GM18867 (cell line): ENCODE results near the gene TGOLN2.
"Not testable (repeated sequence)": the region's sequence is repeated elsewhere in the genome, so short reads cannot be mapped to it uniquely, and the experiment has no call there.

Source experiments
- ATAC-seq: cut with Tn5 transposase; IDR thresholded peaks from one replicate; pipeline ENCODE4 v1.9.1; 2021; ENCODE audit warnings: mild to moderate bottlenecking, moderate library complexity; ENCODE audit not compliant: unreplicated experiment

TGOLN2 gene

DNA sequence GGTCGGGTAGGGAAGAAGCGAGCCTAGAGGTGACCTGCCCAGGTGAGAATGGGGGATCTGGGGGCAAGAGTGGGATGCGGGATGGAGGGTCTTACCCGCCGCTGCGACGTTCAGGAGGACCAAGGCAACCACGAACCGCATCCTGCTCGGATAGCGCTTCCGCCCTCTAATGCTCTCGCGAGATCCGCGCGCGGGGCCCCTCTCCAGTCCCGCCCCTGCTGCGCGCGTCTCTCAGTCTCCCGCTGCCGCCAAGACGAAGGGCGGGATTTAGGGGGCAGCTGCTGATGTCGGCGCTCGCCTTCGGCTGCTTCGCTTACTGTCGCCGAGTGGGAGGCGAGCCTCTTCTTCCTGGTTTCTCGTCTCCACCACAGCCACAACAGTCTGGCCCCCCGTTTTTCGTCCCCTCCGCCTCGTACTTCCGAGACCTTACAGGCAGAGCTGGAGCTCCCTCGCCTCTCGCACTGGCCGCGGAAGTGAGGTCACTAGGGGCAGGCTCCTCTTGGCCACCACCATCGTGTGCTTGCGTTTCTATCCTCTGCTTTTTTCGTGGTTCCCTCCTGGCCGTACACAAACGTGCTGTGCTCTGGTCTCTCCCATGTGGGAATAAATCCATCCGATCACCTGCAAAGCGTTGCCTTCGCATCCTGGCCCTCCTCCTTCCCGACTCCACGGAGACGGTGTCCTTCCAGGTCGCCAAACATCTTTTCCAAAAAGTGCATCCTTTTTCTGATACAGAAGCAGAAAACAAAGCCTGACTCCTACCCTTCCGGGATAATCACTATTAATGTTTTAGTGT is at the start of gene TGOLN2:
TGOLN2 (minus strand) TSS at position 168 of the 796 bp plus-strand sequence; CDS start at position 141, 27 bp downstream.
- peak; percentile 85 for ATAC-seq

GRCh38 chr2:85377083-85377482 is 49.3 kb upstream of the TGOLN2 start:
- no peak for ATAC-seq

DNA sequence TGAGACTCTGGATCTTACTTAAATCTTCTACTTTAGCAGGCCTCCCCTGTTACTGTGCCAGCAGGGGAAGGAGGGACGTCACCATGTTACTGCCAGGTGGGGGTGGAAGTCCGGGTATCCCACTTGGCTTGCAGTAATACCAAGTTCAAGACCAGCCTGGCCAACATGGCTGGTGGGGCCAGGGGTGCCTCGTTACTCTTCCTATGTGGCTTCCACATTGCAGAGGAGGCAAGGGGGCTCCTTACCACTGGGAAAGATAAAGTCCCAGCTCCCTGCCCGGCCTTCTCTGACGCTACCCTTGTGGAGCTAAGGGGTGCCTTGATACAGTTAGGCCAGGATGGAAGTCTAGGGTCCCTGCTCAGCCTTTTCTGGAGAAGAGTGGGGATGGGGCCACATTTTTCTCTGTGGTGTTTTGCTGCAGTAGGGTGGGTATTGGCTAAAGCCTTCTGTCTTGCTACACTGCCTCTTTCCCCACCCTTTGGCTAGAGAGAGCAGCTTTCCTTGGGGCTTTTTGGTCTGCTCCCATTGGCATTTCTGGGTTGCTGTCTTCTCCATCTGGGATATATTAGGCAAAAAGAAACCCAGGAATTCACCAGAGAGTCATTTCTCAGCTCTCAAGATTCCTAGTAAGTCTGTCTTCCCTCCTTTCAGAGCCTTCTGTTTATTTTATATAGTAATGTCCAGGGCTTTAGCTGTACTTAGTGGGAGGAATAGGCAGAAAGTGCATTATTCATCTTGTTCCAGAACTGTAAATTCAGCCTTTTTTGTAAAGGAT is 48.7 kb upstream of the TGOLN2 start:
- no peak for ATAC-seq

DNA sequence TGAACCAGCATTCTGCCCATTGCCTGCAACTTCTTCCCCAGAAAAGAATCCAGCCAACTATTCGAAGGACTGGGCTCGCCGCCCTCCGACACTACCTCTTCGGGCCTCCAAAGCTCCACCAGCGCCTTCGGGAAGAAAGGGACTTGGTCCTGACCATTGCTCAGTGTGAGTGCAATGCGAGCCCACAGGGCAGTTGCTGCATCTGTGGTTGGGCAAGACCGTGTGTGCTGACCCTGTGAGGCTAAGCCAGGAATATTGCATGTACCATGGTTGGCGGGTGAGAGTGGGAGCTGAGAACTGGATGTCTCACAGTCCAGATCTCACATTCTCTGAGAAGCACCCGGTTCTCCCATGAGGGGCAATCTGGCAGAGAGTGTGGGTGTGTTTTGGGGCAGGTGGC is 43.3 kb upstream of the TGOLN2 start:
- no peak for ATAC-seq

DNA sequence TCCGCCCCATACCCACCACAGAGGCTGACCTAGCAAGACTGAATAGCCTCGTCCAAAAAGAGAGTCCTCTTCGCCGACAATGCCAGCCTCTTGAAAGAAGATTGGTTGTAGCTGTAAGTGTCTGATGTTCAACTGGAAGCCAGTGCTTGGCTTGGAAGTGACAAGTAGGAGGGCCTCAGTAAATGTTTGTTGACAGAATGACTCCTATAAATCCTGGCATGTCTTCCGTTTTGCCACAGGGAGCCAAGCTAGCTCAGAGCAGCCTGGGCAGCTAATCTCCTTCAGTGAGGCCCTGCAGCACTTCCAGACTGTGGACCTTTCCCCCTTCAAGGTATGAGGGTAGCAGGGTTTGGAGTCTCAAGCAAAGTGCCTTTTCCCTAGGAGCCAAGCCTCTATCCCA is 41.7 kb upstream of the TGOLN2 start:
- ATAC-seq: no peak

- ATAC-seq: no peak
Observed at GRCh38 chr2:85368921-85369320, 41.1 kb upstream of the TGOLN2 start.

GRCh38 chr2:85367180-85367579 is 39.4 kb upstream of the TGOLN2 start:
- no peak for ATAC-seq

- not testable (repeated sequence) for ATAC-seq
Observed at GRCh38 chr2:85362653-85363387, 35.0 kb upstream of the TGOLN2 start.

DNA sequence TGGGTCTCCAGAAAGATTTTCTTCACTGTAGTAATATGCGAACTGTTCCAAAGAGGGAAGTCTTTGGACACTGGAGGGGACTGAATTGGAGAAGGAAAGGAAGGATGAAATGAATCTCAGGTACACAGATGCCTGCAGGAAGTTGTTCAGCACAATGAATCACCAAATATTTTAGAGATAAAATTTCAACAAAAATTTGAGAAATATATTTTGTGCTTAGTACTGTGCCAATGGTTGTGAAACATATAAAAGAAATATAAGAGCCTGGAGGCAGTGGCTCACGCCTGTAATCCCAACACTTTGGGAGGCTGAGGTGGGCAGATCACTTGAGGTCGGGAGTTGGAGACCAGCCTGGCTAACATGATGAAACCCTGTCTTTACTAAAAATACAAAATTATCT is 29.9 kb upstream of the TGOLN2 start:
- ATAC-seq: no peak

GRCh38 chr2:85356186-85356585 is 28.4 kb upstream of the TGOLN2 start:
- no peak for ATAC-seq

GRCh38 chr2:85355521-85355920 is 27.7 kb upstream of the TGOLN2 start:
- ATAC-seq: no peak

GRCh38 chr2:85355073-85355410 is 27.3 kb upstream of the TGOLN2 start:
- peak; percentile 5 for ATAC-seq

DNA sequence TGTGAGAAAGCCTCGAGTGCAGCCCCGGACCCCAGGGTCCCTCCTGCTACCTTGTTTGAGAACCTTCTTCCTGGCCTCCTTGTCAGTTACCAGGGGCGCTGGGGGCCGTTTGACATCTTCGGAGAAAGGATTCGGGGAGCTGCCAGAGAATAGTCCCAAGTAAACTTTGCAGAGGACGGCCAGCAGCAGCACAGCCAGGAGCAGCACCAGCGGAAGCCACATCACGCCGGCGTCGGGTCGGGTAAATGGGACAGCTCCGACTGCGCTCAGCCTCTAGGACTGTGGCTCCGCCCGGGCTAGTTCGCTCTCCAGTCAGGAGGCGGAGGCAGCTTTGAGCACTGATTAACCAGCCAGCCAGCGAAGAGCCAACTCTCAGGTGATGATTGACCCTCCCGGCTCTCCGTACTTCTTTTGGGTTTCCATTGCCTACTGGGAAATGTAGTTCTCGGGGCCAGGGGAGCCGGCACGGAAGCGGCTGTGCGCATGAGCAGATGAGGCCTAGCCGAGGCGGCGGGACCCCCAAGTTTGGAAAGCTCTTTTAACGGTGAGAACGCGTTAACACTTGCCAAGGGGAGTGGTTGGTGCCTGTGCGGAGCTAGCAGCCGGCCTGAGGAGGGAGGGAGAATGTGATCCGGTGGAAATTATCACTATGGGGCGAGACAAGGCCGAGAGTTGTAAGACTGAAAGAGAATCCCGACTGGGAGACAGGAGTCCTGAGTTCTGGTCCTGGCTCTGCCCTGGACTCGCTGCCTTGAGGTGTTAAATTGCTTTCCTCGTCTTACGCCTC is 26.7 kb upstream of the TGOLN2 start, which contains the start of the genes ELMOD3 and RETSAT:
ELMOD3 (plus strand) TSS at position 484 of the 787 bp plus-strand sequence. CDS start 2,430 bp downstream, outside the sequence.
RETSAT (minus strand) TSS at position 243 of the 787 bp plus-strand sequence; CDS start at position 222, 21 bp downstream.
- ATAC-seq: peak; percentile 96

DNA sequence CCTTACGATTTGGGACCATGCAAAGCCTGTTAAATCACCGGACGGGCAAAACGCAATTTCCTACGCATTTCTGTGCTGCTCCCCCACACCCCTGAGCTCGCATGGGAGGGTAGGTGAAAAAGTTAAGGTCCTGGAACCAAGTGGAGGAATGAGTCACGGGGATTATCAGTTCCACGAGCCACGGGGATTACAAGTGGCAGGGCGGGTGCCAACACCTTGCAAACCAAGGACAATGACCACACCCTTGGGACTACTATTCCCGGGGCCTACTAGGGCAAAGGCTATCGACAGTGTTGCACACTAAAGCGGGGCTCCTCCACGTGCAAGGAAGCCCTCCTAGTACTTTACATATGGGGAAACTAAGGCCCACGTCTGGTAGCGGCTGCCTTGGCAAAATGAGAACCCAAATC is 26.1 kb upstream of the TGOLN2 start:
- ATAC-seq: peak; percentile 7

GRCh38 chr2:85347599-85347998 is 19.8 kb upstream of the TGOLN2 start:
- ATAC-seq: no peak

DNA sequence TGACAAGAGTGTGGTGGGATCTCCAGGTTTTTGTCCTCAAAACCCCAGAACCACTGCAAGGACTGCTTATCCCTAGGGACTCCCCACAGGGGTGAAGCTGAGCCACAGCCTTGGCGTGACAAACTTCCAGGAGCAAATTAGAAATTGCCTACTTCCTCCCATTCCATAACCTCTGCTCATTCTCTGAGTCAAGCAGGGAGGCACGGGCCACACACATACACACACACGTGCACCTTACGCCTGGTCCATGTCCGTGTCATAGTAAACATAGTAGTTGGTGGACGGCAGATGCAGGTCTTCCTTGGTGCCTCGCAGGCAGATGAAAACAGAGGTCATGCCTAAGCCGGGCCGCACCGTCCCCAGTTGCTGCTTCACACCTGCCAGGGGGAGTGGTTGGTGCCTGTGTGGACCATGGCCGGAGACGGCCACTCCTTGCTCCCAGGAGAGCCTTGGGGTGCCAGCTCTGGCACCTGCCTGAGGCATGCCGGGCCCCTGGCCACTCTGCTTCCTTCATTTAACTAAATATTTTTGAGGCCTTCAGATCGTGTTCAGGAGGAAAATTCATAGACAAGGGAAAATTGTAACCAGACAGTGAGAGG is 16.7 kb upstream of the TGOLN2 start:
- ATAC-seq: no peak

- ATAC-seq: not testable (repeated sequence)
Observed at GRCh38 chr2:85343207-85343895, 15.6 kb upstream of the TGOLN2 start.

DNA sequence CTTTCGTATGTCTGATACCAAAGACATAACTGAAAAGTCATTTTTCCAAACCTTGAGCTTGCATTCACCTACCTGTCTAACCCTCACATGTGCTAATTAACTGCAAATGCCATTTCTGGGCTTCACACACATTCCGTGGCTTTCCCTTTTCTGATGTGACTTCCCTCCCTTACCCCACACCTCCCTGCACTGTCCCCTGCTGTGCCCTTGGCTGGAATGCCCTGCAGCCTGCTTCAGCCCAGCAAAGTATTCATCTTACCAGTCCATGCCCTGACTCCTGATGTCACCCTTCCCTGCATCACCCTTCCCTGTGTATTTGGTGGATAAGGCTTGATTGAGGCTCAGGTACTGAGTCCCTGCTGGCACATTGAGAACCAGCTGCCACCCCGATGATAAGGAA is 14.4 kb upstream of the TGOLN2 start:
- no peak for ATAC-seq

- ATAC-seq: no peak
Observed at GRCh38 chr2:85341269-85342029, 13.7 kb upstream of the TGOLN2 start.
